Activated naive CD4-positive, alpha-beta T cell treated with anti-CD3 and anti-CD28 coated beads for 36 hours (primary cell): Measurements from ENCODE around the gene KCNB1. TPM values are rescaled to one million over a fixed set of nuclear protein-coding genes. Genes with fewer than 3 reads are reported as not detected.

Experiments
- CTCF ChIA-PET: fragments of 350-600 bp; sonication (Branson Sonifier 250); formaldehyde crosslinking; loops from one replicate; lab custom pipeline; 2021; ENCODE audit warnings: antibody characterized with exemption; lab: Charles Lee
- DNase-seq: peaks from one replicate; pipeline ENCODE4 v3.0.0-alpha.2; 2020
- H3K27ac Mint-ChIP-seq: one replicate; pipeline ENCODE4 v1.8.0; 2021; ENCODE audit warnings: mild to moderate bottlenecking, mixed read lengths
- H3K27me3 Mint-ChIP-seq: one replicate; pipeline ENCODE4 v1.8.0; 2021; ENCODE audit warnings: low read depth, mixed read lengths
- H3K36me3 Mint-ChIP-seq: one replicate; pipeline ENCODE4 v1.8.0; 2021; ENCODE audit warnings: low read depth, mixed read lengths
- H3K4me1 Mint-ChIP-seq: one replicate; pipeline ENCODE4 v1.8.0; 2021; ENCODE audit warnings: low read depth, mixed read lengths
- H3K4me3 Mint-ChIP-seq: one replicate; pipeline ENCODE4 v1.8.0; 2021; ENCODE audit warnings: mild to moderate bottlenecking, moderate library complexity, mixed read lengths
- H3K9me3 Mint-ChIP-seq: one replicate; pipeline ENCODE4 v1.8.0; 2021; ENCODE audit warnings: mixed read lengths
- intact Hi-C: fragments of 100-400 bp; cut with micrococcal nuclease; formaldehyde crosslinking; loops from one replicate; pipeline ENCODE4 v1.15.1; 2023
- total RNA-seq, 2 experiments: library from RNA; stranded (reverse); gene quantifications; one replicate each; pipeline ENCODE4 v1.2.3, GENCODE V29; 2021

Gene KCNB1
- total RNA-seq, 2 experiments from 2014 or later = not detected

- CTCF ChIA-PET = interaction anchor here (0.9 to 2.1 kb wide), 2 partner anchors 39 to 129 kb away, joined by 3 to 4 read pairs; no protein-coding TSS in a partner anchor
- intact Hi-C loops = no loop called here
- H3K36me3 Mint-ChIP-seq = no peaks in the 10 kb centered on the region
- peaks cover 5% of the 10 kb centered on the region for H3K27me3 Mint-ChIP-seq
- no peak overlapping the region for H3K27ac Mint-ChIP-seq
- no peak overlapping the region for H3K4me3 Mint-ChIP-seq
- H3K4me1 Mint-ChIP-seq = no peaks in the 10 kb centered on the region
- H3K9me3 Mint-ChIP-seq = no peaks in the 10 kb centered on the region
- no peak for DNase-seq
These were observed 19.8 kb downstream of the KCNB1 start for GRCh38 chr20:49462626-49463025.

- Mint-ChIP-seq H3K9me3 (no peaks in the 10 kb centered on the region), H3K4me1 (no peaks in the 10 kb centered on the region)
- CTCF ChIA-PET = interaction anchor here (0.9 to 2.1 kb wide), 2 partner anchors 38 to 129 kb away, joined by 3 to 4 read pairs; no protein-coding TSS in a partner anchor
These were observed 20.4 kb downstream of the KCNB1 start for GRCh38 chr20:49461894-49462620.

GRCh38 chr20:49460916-49461315, 21.6 kb downstream of the KCNB1 start:
- peaks cover 5% of the 10 kb centered on the region for H3K27me3 Mint-ChIP-seq
- intact Hi-C loops = no loop called here
- no peak overlapping the region for H3K4me3 Mint-ChIP-seq
- DNase-seq = no peak
- H3K36me3 Mint-ChIP-seq = no peaks in the 10 kb centered on the region
- H3K27ac Mint-ChIP-seq = no peak overlapping the region
- no peaks in the 10 kb centered on the region for H3K9me3 Mint-ChIP-seq
- no peaks in the 10 kb centered on the region for H3K4me1 Mint-ChIP-seq
- CTCF ChIA-PET = no interaction called here

More at GRCh38 chr20:49461894-49462620, 20.4 kb downstream of the KCNB1 start:
- no peak overlapping the region for H3K27ac Mint-ChIP-seq
- intact Hi-C loops = no loop called here
- no peaks in the 10 kb centered on the region for H3K36me3 Mint-ChIP-seq
- H3K27me3 Mint-ChIP-seq = peaks cover 5% of the 10 kb centered on the region
- H3K4me3 Mint-ChIP-seq = no peak overlapping the region
- DNase-seq = no peak

DNA sequence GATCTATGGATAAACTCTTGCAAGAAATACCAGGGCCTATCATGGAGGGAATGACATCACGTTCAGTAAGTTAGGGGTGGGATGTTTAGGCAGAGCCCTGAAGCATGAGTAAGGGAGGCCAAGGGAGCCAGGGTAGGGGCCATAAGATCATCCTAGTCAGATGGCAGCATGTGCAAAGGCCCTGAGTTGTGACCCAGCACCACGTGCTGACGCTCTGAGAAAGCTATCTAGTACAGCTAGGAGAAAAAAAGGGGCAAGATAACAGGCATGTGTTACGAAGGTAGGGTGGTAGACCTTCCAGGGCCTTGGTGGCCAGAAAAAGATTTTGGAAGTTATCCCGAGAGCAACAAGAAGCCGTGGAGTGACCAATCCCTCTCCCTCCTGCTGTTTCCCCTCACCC, 22.3 kb downstream of the KCNB1 start:
- CTCF ChIA-PET = no interaction called here
- Mint-ChIP-seq H3K4me3 (no peak overlapping the region), H3K9me3 (no peaks in the 10 kb centered on the region), H3K27ac (no peak overlapping the region), H3K27me3 (peaks cover 5% of the 10 kb centered on the region), H3K4me1 (no peaks in the 10 kb centered on the region), H3K36me3 (no peaks in the 10 kb centered on the region)
- intact Hi-C loops = no loop called here
- no peak for DNase-seq

- CTCF ChIA-PET = no interaction called here
- Mint-ChIP-seq H3K27me3 (peaks cover 7% of the 10 kb centered on the region), H3K9me3 (no peaks in the 10 kb centered on the region), H3K27ac (no peak overlapping the region), H3K4me1 (no peaks in the 10 kb centered on the region), H3K4me3 (no peak overlapping the region), H3K36me3 (no peaks in the 10 kb centered on the region)
- DNase-seq = no peak
- intact Hi-C loops = no loop called here
These were observed 22.8 kb downstream of the KCNB1 start for GRCh38 chr20:49459684-49460083.

GRCh38 chr20:49457444-49457843, 25.0 kb downstream of the KCNB1 start:
- DNase-seq = no peak
- intact Hi-C loops = no loop called here
- Mint-ChIP-seq H3K27ac (no peak overlapping the region), H3K27me3 (peaks cover 7% of the 10 kb centered on the region), H3K4me1 (no peaks in the 10 kb centered on the region), H3K36me3 (no peaks in the 10 kb centered on the region), H3K4me3 (no peak overlapping the region), H3K9me3 (no peaks in the 10 kb centered on the region)
- CTCF ChIA-PET = no interaction called here

DNA sequence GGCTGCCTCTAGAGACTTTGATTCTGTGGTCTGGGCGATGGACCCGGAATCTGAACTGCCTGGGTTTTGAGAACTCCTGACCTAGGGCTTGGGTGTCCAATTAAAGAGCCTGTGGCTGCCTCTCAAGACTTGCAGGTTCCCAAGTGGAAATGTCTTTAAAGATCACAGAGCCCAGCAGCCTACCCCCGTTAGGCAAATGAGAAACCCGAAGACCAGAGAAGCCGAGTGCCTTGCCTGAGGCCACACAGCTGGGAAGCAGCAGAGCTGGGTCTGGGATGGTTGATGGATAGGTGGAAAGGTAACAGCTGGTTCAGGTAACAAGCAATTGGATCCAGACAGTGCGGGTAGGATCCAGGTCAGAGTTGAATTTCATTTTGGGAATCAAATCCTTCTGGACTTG, 25.8 kb downstream of the KCNB1 start:
- Mint-ChIP-seq H3K27ac (no peak overlapping the region), H3K36me3 (no peaks in the 10 kb centered on the region), H3K27me3 (peaks cover 7% of the 10 kb centered on the region), H3K4me3 (no peak overlapping the region), H3K9me3 (no peaks in the 10 kb centered on the region), H3K4me1 (no peaks in the 10 kb centered on the region)
- no peak for DNase-seq
- intact Hi-C loops = no loop called here
- CTCF ChIA-PET = no interaction called here

- H3K4me1 Mint-ChIP-seq = no peaks in the 10 kb centered on the region
- no peak overlapping the region for H3K27ac Mint-ChIP-seq
- no peak for DNase-seq
- peaks cover 7% of the 10 kb centered on the region for H3K27me3 Mint-ChIP-seq
- intact Hi-C loops = no loop called here
- H3K4me3 Mint-ChIP-seq = no peak overlapping the region
- H3K9me3 Mint-ChIP-seq = no peaks in the 10 kb centered on the region
- CTCF ChIA-PET = no interaction called here
- no peaks in the 10 kb centered on the region for H3K36me3 Mint-ChIP-seq
These were observed 26.8 kb downstream of the KCNB1 start for GRCh38 chr20:49455691-49456090.

DNA sequence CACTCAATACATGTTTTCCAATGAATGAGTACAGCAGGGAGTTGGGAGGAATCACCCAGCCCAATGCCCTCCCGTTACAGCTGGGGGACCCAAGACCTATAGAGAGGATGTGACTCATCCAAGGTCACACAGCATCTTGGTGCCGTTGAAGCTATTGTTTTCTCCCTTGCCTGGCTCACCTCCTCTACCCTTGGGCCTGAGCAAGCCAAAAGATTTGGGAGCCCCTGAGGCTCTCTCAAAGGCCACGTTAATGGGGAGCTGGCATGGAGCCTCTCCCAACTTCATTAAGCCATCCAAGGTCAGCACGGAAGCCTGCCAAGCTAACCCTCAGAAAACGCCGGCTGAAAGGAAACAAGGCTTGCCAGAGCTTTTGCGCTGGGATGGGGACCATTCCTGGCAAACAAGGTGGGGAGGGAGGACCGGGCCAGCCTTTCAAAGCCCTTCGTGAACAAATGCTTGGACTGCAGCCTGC, 30.4 kb downstream of the KCNB1 start:
- no peak for DNase-seq
- Mint-ChIP-seq H3K9me3 (no peaks in the 10 kb centered on the region), H3K4me1 (no peaks in the 10 kb centered on the region), H3K4me3 (no peak overlapping the region), H3K27me3 (peaks cover 12% of the 10 kb centered on the region), H3K27ac (no peak overlapping the region), H3K36me3 (no peaks in the 10 kb centered on the region)
- CTCF ChIA-PET = interaction anchor here (0.8 kb wide), 1 partner anchor 63 kb away, joined by 3 read pairs; no protein-coding TSS in a partner anchor
- intact Hi-C loops = no loop called here

DNA sequence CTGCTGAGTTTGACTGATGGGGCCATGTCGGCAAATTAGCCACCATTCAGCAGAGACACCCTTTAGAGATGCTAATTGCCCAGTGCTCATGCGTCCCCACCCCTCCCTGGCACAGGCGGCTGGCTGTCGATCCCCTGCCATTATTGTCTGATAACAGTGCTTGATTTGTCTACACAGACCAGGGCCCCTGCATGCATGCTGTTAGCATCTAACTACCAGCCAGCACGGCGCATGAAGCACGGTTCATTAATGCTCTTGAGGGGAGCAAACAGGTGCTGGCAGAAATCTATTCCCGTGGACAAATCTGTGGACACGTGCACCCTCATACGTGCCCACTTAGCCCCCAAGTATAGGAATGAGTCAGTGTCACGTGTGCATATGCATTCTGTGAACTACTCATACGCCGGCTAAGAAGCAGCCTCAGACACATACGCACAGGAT, 32.2 kb downstream of the KCNB1 start:
- no peaks in the 10 kb centered on the region for H3K9me3 Mint-ChIP-seq
- DNase-seq = no peak
- H3K4me3 Mint-ChIP-seq = no peak overlapping the region
- CTCF ChIA-PET = no interaction called here
- no peaks in the 10 kb centered on the region for H3K4me1 Mint-ChIP-seq
- H3K36me3 Mint-ChIP-seq = no peaks in the 10 kb centered on the region
- no peak overlapping the region for H3K27ac Mint-ChIP-seq
- peaks cover 18% of the 10 kb centered on the region for H3K27me3 Mint-ChIP-seq
- intact Hi-C loops = no loop called here

DNA sequence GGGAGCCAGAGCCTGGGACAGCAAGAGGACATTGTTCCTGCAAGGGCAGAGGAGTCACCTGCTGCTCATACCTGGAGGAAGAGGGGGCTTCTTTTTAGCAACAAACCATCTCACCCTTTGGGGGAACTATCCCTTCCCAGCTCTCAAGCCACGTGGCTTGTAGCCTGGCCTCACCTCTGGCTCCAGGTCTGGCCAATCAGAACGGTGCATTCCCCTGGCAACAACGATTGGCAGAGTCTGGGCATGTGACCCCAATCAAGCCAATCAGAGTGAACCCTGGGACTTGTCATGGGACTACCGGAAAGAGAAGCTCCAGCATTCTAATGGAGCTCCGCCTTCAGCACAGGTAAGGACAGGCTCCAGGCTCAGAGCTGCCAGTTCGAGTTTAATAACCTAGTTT, 33.6 kb downstream of the KCNB1 start:
- intact Hi-C loops = no loop called here
- no peak overlapping the region for H3K27ac Mint-ChIP-seq
- no peak for DNase-seq
- no peaks in the 10 kb centered on the region for H3K4me1 Mint-ChIP-seq
- CTCF ChIA-PET = no interaction called here
- no peaks in the 10 kb centered on the region for H3K9me3 Mint-ChIP-seq
- H3K36me3 Mint-ChIP-seq = no peaks in the 10 kb centered on the region
- H3K4me3 Mint-ChIP-seq = no peak overlapping the region
- H3K27me3 Mint-ChIP-seq = peaks cover 23% of the 10 kb centered on the region

GRCh38 chr20:49447946-49448809, 34.3 kb downstream of the KCNB1 start:
- Mint-ChIP-seq H3K9me3 (no peaks in the 10 kb centered on the region), H3K4me1 (no peaks in the 10 kb centered on the region), H3K4me3 (no peak overlapping the region), H3K36me3 (no peaks in the 10 kb centered on the region), H3K27ac (no peak overlapping the region), H3K27me3 (peaks cover 26% of the 10 kb centered on the region)
- no peak for DNase-seq
- CTCF ChIA-PET = no interaction called here
- intact Hi-C loops = no loop called here
